GM18907 (cell line): ENCODE measurements around the gene CHCHD3.
"Not testable (repeated sequence)": the region's sequence is repeated elsewhere in the genome, so short reads cannot be mapped to it uniquely, and the experiment has no call there.

Source experiments
- ATAC-seq: cut with Tn5 transposase; IDR thresholded peaks from one replicate; pipeline ENCODE4 v1.9.1; 2021; ENCODE audit warnings: mild to moderate bottlenecking, moderate library complexity; ENCODE audit not compliant: unreplicated experiment

CHCHD3 gene

DNA sequence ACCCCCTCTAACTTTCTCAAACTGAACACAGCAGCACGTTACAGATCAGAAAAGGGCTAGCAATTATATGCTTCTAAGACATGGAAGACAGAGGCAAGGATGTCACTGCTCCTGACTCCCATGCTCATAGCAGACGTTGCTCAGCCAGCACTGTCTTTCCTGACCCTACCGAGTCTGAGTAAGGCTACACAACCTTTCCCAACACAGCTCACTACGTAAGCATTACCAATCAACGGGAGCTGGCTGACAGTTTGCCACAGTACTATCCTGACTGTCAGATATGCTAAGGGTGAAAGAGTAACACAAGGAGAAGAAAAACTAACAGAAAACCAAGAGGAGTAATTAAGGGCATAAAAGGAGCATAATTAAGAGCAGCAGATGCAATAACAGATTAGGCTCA is 171.2 kb downstream of the CHCHD3 start:
- ATAC-seq: no peak

DNA sequence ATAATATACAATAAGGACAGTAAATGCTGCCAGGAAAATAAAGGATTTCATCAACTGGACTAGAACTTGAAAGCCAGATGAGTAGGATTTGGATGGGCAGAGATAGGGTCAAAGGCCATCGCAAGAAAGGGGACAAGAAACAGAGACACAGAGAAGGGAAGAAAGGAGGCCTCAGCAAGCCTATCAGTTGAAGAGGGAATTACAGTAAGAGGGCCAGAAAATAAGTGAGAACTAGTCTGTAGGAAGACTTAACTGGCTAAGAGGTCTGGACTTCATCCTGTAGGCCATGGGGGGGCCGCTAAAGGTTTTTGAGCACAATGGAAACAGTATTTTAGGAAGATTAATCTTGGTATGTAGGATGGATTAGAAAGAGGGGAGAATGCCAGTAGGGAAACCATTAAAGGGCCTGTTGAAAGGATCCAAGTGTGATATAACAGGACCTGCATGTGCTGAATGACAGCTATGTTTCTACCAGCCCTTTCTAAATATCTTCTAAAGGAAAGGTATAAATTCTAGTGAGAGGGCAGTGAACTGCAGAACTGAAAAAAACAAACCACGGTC is 174.4 kb downstream of the CHCHD3 start:
- ATAC-seq: no peak

DNA sequence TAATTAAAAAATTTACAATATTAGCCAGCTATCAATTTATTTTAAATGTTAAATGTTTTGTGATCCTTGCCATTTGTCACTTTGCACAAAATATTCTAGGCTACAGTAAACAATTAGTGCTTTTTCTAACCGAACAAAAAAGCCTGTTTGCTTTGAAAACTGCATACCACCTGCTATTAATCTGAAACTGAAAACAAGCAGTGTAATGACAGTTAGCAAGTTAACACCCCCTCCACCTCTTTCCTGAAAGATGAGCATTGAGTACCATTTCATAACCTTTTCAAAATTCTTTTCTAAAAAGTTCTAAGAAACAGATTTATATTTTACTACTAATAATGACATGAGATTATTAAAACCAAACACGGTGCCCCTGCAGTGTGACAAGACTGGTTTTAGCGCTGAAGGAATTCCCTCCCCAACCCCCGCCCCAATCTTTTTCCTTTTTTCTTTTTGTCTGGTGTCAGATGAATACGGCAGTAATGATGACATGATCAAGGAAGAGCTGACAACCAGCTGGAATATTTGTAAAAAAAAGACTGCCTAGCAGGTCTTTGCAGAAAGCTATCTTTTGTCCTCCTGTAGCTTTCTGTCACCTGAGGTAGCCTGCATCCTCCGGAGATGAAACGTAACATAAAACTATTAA is 175.6 kb downstream of the CHCHD3 start:
- ATAC-seq: no peak

- not testable (repeated sequence) for ATAC-seq
Observed at GRCh38 chr7:132905136-132905535, 176.8 kb downstream of the CHCHD3 start.

DNA sequence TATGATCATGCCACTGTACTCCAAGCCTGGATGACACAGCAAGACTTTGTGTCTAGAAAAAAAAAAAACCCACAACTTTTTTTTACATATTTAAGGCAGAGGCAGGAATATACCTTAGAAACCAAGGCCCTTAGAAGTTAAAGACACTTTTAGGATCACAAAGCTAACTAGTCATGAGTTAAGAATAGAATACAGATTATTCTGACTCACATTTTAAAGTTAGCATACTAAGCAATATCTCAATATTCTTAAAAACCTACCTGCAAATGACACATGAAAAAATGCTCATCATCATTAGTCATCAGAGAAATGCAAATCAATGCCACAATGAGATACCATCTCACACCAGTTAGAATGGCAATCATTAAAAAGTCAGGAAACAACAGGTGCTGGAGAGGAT is 177.7 kb downstream of the CHCHD3 start:
- ATAC-seq: no peak

GRCh38 chr7:132902294-132902693 is 179.6 kb downstream of the CHCHD3 start:
- not testable (repeated sequence) for ATAC-seq

DNA sequence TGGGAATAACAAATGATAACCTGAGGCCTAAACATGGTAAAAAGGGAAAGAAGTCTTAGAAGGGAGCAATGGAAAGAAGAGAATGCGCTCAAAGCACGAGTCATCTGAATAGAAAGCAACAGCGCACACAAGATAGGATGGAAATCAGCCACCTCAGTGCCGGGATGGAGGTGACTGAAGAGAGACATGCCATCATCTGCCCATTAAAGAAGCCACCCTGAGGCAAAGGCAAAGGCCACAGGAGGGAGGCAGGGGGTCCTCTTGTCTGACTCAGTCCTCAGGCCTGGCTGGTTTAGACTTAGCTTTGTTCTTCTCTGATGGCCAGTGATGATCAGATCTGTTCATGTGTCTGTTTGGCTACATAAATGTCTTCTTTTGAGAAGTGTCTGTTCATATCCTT is 180.6 kb downstream of the CHCHD3 start:
- no peak for ATAC-seq

- no peak for ATAC-seq
Observed at GRCh38 chr7:132899833-132900232, 182.1 kb downstream of the CHCHD3 start.

DNA sequence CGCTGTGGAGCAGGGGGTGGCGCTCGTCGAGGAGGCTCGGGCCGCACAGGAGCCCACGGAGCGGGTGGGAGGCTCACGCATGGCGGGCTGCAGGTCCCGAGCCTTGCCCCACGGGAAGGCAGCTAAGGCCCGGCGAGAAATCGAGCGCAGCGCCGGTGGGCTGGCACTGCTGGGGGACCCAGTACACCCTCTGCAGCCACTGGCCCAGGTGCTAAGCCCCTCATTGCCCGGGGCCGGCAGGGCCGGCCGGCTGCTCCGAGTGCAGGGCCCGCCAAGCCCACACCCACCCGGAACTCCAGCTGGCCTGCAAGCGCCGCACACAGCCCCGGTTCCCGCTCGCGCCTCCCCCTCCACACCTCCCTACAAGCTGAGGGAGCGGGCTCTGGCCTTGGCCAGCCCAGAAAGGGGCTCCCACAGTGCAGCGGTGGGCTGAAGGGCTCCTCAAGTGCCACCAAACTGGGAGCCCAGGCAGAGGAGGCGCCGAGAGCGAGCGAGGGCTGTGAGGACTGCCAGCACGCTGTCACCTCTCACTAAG is 183.2 kb downstream of the CHCHD3 start:
- ATAC-seq: not testable (repeated sequence)

DNA sequence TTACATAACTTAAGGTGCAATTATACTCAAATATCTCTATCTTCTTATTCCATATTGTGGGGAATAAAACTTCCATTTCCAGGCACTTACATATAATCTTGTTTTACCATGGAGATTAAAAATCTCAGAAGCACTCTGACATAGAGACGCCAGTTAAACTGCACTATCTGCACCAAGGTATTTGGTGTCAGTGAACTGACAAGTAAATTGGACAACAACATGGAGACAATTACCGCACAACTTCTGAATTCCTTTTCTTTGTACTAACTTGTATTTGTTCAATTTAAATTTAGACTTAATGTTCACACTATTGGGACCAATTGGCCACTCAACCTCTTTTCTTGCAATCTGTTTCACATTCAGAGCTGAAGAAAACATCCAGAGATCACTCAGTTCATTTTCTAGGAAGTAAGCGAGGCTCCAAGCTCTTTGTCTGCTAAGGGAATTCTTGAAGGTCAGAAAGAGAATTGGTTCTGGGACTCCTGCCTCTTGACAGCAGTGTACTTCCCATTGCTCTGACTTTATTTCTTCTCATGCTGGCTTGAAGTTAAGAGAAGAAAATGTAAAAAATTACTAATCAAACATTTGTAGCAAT is 184.7 kb downstream of the CHCHD3 start:
- no peak for ATAC-seq

DNA sequence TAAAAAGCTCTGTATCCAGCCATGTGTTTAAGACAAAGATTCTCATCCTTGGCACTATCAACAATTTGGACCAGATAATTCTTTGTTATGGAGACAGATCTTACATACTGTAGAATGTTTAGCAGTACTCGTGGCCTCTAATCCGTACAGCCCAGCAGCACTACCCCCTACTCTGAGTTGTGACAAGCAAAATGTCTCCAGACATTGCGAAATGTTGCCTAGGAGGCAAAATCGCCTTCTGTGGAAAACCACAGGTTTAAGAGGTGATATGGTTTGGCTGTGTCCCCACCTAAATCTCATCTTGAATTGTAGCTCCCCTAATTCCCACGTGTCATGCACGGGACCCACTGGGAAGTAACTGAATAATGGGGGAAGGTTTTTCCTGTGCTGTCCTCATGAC is 186.7 kb downstream of the CHCHD3 start:
- ATAC-seq: no peak

DNA sequence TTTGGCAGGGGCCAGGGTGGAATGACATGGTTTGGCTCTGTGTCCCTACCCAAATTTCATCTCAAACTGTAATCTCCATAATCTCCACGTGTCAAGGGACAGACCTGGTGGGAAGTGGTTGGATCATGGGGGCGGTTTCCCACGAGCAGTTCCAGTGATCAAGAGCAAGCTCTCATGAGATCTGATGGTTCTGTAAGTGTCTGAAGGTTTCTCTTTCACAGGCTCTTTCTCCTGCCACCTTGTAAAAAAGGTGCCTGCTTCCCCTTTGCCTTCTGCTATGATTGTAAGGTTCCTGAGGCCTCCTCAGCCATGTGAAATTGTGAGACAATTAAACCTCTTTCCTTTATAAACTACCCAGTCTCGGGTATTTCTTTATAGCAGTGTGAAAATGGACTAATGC is 188.3 kb downstream of the CHCHD3 start:
- no peak for ATAC-seq

DNA sequence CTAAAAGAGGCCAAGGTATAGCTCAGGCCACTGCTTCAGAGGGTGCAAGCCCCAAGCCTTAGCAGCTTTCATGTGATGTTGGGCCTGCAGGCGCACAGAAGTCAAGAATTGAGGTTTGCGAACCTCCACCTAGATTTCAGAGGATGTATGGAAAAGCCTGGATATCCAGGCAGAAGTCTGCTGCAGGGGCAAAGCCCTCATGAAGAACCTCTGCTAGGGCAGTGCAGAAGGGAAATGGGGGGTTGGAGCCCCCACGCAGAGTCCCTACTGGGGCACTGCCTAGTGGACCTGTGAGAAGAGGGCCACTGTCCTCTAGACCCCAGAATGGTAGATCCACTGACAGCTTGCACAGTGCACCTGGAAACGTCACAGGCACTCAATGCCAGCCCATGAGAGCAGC is 189.1 kb downstream of the CHCHD3 start:
- not testable (repeated sequence) for ATAC-seq

DNA sequence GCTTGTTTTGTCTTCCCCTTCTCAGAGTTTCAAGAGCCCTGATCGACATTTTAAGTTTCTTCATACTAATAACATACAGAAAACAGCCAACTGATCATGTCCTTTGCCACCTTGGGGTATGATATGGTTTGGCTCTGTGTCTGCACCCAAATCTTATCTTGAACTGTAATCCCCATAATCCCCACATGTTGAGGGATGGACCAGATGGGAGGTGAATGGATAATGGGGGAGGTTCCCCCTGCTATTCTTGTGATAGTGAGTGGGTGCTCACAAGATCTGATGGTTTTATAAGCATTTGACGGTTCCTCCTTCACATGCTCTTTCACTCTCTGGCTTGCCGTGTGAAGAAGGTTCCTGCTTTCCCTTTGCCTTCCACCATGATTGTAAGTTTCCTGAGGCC is 190.3 kb downstream of the CHCHD3 start:
- ATAC-seq: no peak

GRCh38 chr7:132882714-132883428 is 199.0 kb downstream of the CHCHD3 start:
- peak; percentile 64 for ATAC-seq

DNA sequence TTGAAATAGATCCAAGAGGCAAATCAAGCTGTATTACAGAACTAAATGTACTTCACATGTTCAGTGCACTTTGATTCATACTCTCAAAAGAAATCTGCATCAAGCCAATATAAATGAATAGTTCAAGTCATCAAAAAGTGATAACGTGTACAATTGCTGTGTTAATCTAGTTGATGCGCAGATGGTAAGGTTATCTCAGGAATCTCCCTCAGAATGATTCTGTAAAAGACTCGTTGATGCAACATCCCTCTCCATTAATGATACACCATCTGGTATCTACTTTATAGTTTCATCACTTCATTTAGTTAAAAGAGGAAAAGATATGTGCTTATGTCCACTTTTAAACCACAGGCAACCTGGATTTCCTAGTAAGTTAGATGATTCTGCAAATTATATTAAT is 200.6 kb downstream of the CHCHD3 start:
- ATAC-seq: no peak

DNA sequence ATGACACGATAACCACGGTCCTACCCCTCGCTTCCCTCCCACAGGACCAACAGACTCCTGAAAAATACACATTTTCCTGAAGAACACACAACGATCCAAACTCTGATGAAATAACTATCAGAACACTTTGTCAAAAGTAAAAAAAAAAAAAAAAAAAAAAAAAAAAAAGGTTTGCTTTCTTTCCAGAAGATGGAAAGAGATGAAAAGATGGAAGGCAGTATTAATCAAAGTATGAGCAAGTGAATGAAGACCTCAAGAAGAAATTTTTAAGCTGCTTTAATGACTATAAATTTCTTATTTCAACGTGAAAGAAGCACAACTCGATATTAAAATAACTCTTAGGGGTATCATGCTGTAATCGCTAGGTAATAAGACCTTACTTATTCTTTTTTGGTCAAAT is 202.3 kb downstream of the CHCHD3 start:
- ATAC-seq: no peak

DNA sequence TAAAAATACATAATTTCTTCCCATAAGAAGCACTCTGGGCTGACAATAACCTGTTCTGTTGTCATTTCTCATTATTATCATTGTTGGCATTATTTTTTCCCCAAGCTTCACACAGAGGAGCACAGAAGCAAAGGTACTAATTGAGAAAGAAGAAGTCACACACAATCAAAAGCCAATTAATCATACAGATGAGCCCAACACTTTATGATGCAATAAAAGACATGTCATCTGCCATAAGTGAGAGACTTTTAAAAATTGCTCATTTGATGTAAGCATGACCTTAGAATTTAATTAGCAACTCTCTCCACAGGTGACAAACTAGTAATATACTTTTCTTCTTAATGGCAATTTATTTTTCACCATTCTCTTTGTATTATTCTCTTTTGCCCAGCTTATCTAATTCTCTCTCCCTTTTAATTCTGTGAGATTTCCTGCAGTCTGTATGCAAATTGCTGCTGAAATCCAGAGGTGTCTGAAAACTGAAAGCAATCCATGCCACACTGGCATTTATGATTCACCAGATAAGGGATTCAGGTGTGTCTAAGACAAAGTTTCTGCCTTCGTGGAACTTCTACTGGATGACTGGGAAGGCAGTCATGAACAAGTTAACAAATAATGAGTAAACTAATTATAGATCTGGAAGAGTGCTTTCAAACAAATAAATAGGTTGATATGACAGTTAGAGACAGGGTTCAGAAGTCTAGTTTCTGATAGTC is 203.5 kb downstream of the CHCHD3 start:
- no peak for ATAC-seq

GRCh38 chr7:132877573-132877972 is 204.3 kb downstream of the CHCHD3 start:
- ATAC-seq: no peak

DNA sequence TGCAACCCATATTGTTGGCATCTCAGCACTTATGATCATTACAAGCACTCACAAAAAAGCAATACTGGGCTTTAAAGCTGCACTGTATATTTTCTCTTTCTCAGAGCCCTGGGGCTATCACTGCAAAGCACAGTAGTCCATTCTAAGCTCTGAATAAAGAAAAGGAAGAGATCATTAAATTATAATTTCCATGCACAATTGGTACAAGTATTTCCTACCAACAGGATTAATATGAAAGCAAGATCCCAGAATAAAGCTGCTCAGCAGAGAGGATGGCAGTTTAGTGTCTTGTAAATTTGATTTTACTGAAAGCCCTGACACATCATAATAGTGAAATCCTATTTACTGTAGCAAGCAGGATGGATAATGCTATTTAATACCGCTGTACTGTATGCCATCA is 205.3 kb downstream of the CHCHD3 start:
- ATAC-seq: no peak

DNA sequence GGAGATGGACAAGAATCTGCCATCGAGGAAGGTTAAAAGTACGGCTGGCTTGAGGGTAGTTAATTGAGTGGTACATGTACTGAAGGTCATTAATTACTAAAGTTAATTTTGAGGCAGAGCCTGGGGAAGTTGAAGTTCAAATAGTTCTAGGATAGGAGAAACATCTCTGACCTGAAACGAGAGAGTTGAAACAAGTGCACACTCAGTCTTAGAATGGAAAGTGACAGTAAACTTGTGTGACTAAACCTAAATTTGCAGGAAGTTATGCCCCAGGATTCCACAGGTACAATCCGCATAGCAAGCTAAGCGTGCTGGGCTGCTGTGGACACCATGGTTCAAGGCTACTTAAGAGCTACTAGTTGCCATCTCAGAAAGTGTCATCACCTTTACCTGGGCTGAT is 209.9 kb downstream of the CHCHD3 start:
- no peak for ATAC-seq
